MV-4-11 (cell line): ENCODE measurements around the gene DEFB110.

Source experiments
- DNase-seq: peaks from one replicate; lab custom pipeline; 2025; lab: John Stamatoyannopoulos, UW

The DEFB110 gene

GRCh38 chr6:50021894-50022293 lies at the start of gene DEFB110:
TSS of gene DEFB110 (minus strand) at chr6:50021994. CDS start at chr6:50021935, 59 bp downstream.
- DNase-seq: no peak

GRCh38 chr6:50070101-50070500 lies 48.3 kb upstream of the DEFB110 start:
- DNase-seq: no peak

- DNase-seq: no peak
Observed at GRCh38 chr6:50062051-50062450, 40.3 kb upstream of the DEFB110 start.

- DNase-seq: no peak
Observed at GRCh38 chr6:50056242-50056641, 34.4 kb upstream of the DEFB110 start.

GRCh38 chr6:50049829-50050228 lies 28.0 kb upstream of the DEFB110 start, which contains the start of gene DEFB112:
TSS of gene DEFB112 (minus strand) at chr6:50049929. CDS start at chr6:50049869, 60 bp downstream.
- no peak for DNase-seq

- no peak for DNase-seq
Observed at GRCh38 chr6:50047026-50047425, 25.2 kb upstream of the DEFB110 start.

GRCh38 chr6:50030777-50031562 lies 9.2 kb upstream of the DEFB110 start:
- DNase-seq: no peak

- DNase-seq: no peak
Observed at GRCh38 chr6:50030350-50030749, 8.6 kb upstream of the DEFB110 start.

- no peak for DNase-seq
Observed at GRCh38 chr6:50025258-50025657, 3.5 kb upstream of the DEFB110 start.

- DNase-seq: no peak
Observed at GRCh38 chr6:50007819-50008218, 14.0 kb downstream of the DEFB110 start.

- no peak for DNase-seq
Observed at GRCh38 chr6:50003139-50003538, 18.7 kb downstream of the DEFB110 start.

GRCh38 chr6:49995278-49995677 lies 26.5 kb downstream of the DEFB110 start:
- no peak for DNase-seq

- DNase-seq: no peak
Observed at GRCh38 chr6:49988900-49989299, 32.9 kb downstream of the DEFB110 start.

- DNase-seq: no peak
Observed at GRCh38 chr6:49987749-49988148, 34.0 kb downstream of the DEFB110 start.

GRCh38 chr6:49986551-49986950 lies 35.2 kb downstream of the DEFB110 start:
- DNase-seq: no peak

- DNase-seq: no peak
Observed at GRCh38 chr6:49982046-49982445, 39.7 kb downstream of the DEFB110 start.

- DNase-seq: no peak
Observed at GRCh38 chr6:49980898-49981297, 40.9 kb downstream of the DEFB110 start.

GRCh38 chr6:49979584-49979983 lies 42.2 kb downstream of the DEFB110 start:
- DNase-seq: no peak

GRCh38 chr6:49978332-49979226 lies 43.2 kb downstream of the DEFB110 start:
- DNase-seq: no peak

GRCh38 chr6:49969605-49970004 lies 52.2 kb downstream of the DEFB110 start, which contains the start of gene DEFB113:
TSS of gene DEFB113 (minus strand) at chr6:49969625. CDS start at chr6:49969625, 0 bp downstream.
- DNase-seq: no peak
